CD4-positive, alpha-beta T cell treated with Interferon gamma for 1 hour (primary cell): ENCODE measurements around the gene CNTNAP3.
"Not testable (repeated sequence)": the region's sequence is repeated elsewhere in the genome, so short reads cannot be mapped to it uniquely, and the experiment has no call there.

ENCODE experiments used
- DNase-seq: peaks from one replicate; pipeline ENCODE4 v3.0.0-alpha.2; 2020

CNTNAP3 gene

GRCh38 chr9:39062966-39063365 lies 225.0 kb downstream of the CNTNAP3 start:
- DNase-seq: not testable (repeated sequence)

- DNase-seq: not testable (repeated sequence)
These were observed 233.5 kb downstream of the CNTNAP3 start for GRCh38 chr9:39054453-39054852.

- not testable (repeated sequence) for DNase-seq
These were observed 241.1 kb downstream of the CNTNAP3 start for GRCh38 chr9:39046833-39047232.

- DNase-seq: not testable (repeated sequence)
These were observed 245.6 kb downstream of the CNTNAP3 start for GRCh38 chr9:39042352-39042803.

- not testable (repeated sequence) for DNase-seq
These were observed 246.2 kb downstream of the CNTNAP3 start for GRCh38 chr9:39041774-39042173.

GRCh38 chr9:39039148-39039547 lies 248.8 kb downstream of the CNTNAP3 start:
- not testable (repeated sequence) for DNase-seq

GRCh38 chr9:39038221-39038620 lies 249.7 kb downstream of the CNTNAP3 start:
- not testable (repeated sequence) for DNase-seq

GRCh38 chr9:39033849-39034248 lies 254.1 kb downstream of the CNTNAP3 start:
- DNase-seq: not testable (repeated sequence)

- DNase-seq: not testable (repeated sequence)
These were observed 257.6 kb downstream of the CNTNAP3 start for GRCh38 chr9:39030204-39031019.

GRCh38 chr9:39028855-39029254 lies 259.1 kb downstream of the CNTNAP3 start:
- not testable (repeated sequence) for DNase-seq

- DNase-seq: not testable (repeated sequence)
These were observed 259.8 kb downstream of the CNTNAP3 start for GRCh38 chr9:39028168-39028567.

GRCh38 chr9:39025911-39026588 lies 261.9 kb downstream of the CNTNAP3 start:
- not testable (repeated sequence) for DNase-seq
